Endothelial cell of umbilical vein (primary cell): ENCODE measurements around the gene RAB1B. TPM values are rescaled to one million over a fixed set of nuclear protein-coding genes. Genes with fewer than 3 reads are reported as not detected.

Source experiments
- BruUV-seq: library from RNA; stranded (reverse); fragments of 400-500 nt; replicated peaks from 2 replicates; lab custom pipeline; 2021; lab: Mats Ljungman, UMichigan
- CTCF ChIA-PET: fragments of 300-600, 350-600 bp; sonication (Branson Sonifier 250); formaldehyde crosslinking; loops from one replicate; lab custom pipeline; 2021; ENCODE audit warnings: antibody characterized with exemption, inconsistent platforms; lab: Charles Lee
- POLR2A ChIA-PET: fragments of 300-600, 350-600 bp; sonication (Branson Sonifier 250); formaldehyde crosslinking; loops from one replicate; lab custom pipeline; 2021; ENCODE audit warnings: antibody characterized with exemption, inconsistent platforms; lab: Charles Lee
- DNase-seq: peaks from one replicate; pipeline ENCODE4 v3.0.0-alpha.2; 2011; ENCODE audit warnings: low read depth, low spot score
- FAIRE-seq: peaks from 2 replicates; lab custom pipeline; 2011; peaks lifted over from hg19 to GRCh38; lab: Jason Lieb, UNC
- H2AFZ ChIP-seq: 2 replicates; pipeline ENCODE4 v1.6.0; 2012; ENCODE audit warnings: low read depth, low read length, control low read depth, inconsistent platforms
- H3K27ac ChIP-seq: 2 replicates; pipeline ENCODE4 v1.5.1; 2011; ENCODE audit warnings: low read depth, mild to moderate bottlenecking, control low read depth, low read length, moderate library complexity; ENCODE audit not compliant: insufficient read depth
- H3K27me3 ChIP-seq, 2 experiments: 2 replicates each; pipeline versions ENCODE4 v1.6.0 to v1.6.1; 2011; ENCODE audit warnings: low read length in 2 of 2, mixed read lengths in 1 of 2; ENCODE audit not compliant: control insufficient read depth in 2 of 2, insufficient read depth in 2 of 2
- H3K36me3 ChIP-seq, 2 experiments: 2 replicates in 1 of 2; 3 replicates in 1 of 2; pipeline ENCODE4 v1.5.1; 2011; ENCODE audit warnings: low read length in 2 of 2, mild to moderate bottlenecking in 1 of 2, moderate library complexity in 1 of 2; ENCODE audit not compliant: control insufficient read depth in 2 of 2, insufficient read depth in 2 of 2; ENCODE audit errors: extremely low read depth in 1 of 2
- H3K4me1 ChIP-seq: 3 replicates; pipeline ENCODE4 v1.5.1; 2011; ENCODE audit warnings: mild to moderate bottlenecking, low read length; ENCODE audit not compliant: control insufficient read depth, insufficient read depth; ENCODE audit errors: extremely low read depth
- H3K4me2 ChIP-seq: 2 replicates; pipeline ENCODE4 v1.6.1; 2011; ENCODE audit warnings: low read length, control low read depth, mixed read lengths; ENCODE audit not compliant: insufficient read depth
- H3K4me3 ChIP-seq, 3 experiments: fragments of 200-600 bp in 1 of 3; sonication (generic), shearing (Covaris generic) in 1 of 3; replicated peaks in 1 of 3; 2 replicates each; pipeline ENCODE4 v1.5.1; 2011 to 2016; ENCODE audit warnings: control low read depth in 3 of 3, low read length in 3 of 3, mild to moderate bottlenecking in 2 of 3, inconsistent platforms in 1 of 3, low read depth in 1 of 3, moderate library complexity in 1 of 3; ENCODE audit not compliant: insufficient read depth in 1 of 3
- H3K79me2 ChIP-seq: 2 replicates; pipeline ENCODE4 v1.6.0; 2012; ENCODE audit warnings: low read length, inconsistent platforms; ENCODE audit not compliant: control insufficient read depth, insufficient read depth
- H3K9ac ChIP-seq: replicated peaks from 2 replicates; pipeline ENCODE3; 2011; ENCODE audit warnings: low read length, control low read depth; ENCODE audit not compliant: insufficient read depth; ENCODE audit errors: extremely low read depth
- H3K9me1 ChIP-seq: replicated peaks from 3 replicates; pipeline ENCODE4 v1.6.0; 2011; ENCODE audit warnings: mild to moderate bottlenecking, low read length; ENCODE audit not compliant: control insufficient read depth, insufficient read depth; ENCODE audit errors: extremely low read depth
- H3K9me3 ChIP-seq: replicated peaks from 2 replicates; pipeline ENCODE4 v1.5.1; 2012; ENCODE audit warnings: low read length, inconsistent platforms; ENCODE audit not compliant: control insufficient read depth, insufficient read depth
- H4K20me1 ChIP-seq: replicated peaks from 2 replicates; pipeline ENCODE3; 2011; ENCODE audit warnings: mild to moderate bottlenecking, low read length; ENCODE audit not compliant: control insufficient read depth, insufficient read depth; ENCODE audit errors: extremely low read depth
- EZH2 ChIP-seq: IDR thresholded peaks from 2 replicates; pipeline ENCODE4 v1.6.1; 2012; ENCODE audit warnings: borderline replicate concordance, low read depth, mild to moderate bottlenecking, moderate library complexity, low read length, inconsistent platforms; ENCODE audit not compliant: severe bottlenecking
- FOS ChIP-seq: IDR thresholded peaks from 2 replicates; pipeline ENCODE4 v1.6.1; 2011; ENCODE audit warnings: mild to moderate bottlenecking, low read length, moderate library complexity, borderline replicate concordance; ENCODE audit not compliant: insufficient read depth
- JUN ChIP-seq: IDR thresholded peaks from 2 replicates; pipeline ENCODE4 v1.6.1; 2011; ENCODE audit warnings: borderline replicate concordance, low read depth; ENCODE audit not compliant: insufficient read length, insufficient read depth
- MYC ChIP-seq: IDR thresholded peaks from one replicate; pipeline ENCODE4 v1.6.1; 2011; ENCODE audit warnings: mild to moderate bottlenecking, low read depth, low read length
- dilution Hi-C: fragments of 300-500 bp; cut with MboI; formaldehyde crosslinking; loops from one replicate; pipeline ENCODE4 v1.15.0; 2019; ENCODE audit warnings: low sequenced_read_pairs; ENCODE audit not compliant: extremely low pct_ligation_motif_present
- intact Hi-C: fragments of 100-400 bp; cut with micrococcal nuclease; formaldehyde crosslinking; loops from one replicate; pipeline ENCODE4 v1.10.0; 2022
- polyA plus RNA-seq, 4 experiments: library from polyadenylated mRNA; depleted of rRNA in 3 of 4; stranded (reverse) in 3 of 4; unstranded in 1 of 4; fragments of >200 nt; gene quantifications; 2 replicates each; pipeline versions ENCODE4 v1.2.1 to v1.2.3, GENCODE V29; 2011 to 2012; ENCODE audit warnings: missing spikeins in 1 of 4
- total RNA-seq: library from RNA; stranded (reverse); gene quantifications from 2 replicates; pipeline ENCODE4 v1.2.3, GENCODE V29; 2021
- TF ChIP-seq, protein P1 (sequence below): IDR thresholded peaks from 2 replicates; pipeline ENCODE4 v1.6.1; 2011; ENCODE audit not compliant: insufficient read depth, insufficient read length
- TF ChIP-seq, protein P2 (sequence below), 2 donors: IDR thresholded peaks; 1 replicate in 1 of 2; 2 replicates in 1 of 2; pipeline ENCODE4 v1.5.1; 2011; ENCODE audit warnings: low read length in 2 of 2, mild to moderate bottlenecking in 2 of 2, moderate library complexity in 2 of 2, control low read depth in 1 of 2, inconsistent platforms in 1 of 2, low read depth in 1 of 2; ENCODE audit not compliant: insufficient read depth in 1 of 2; ENCODE audit errors: extremely low read depth in 1 of 2

The RAB1B gene
- total and polyA plus RNA-seq, 2 donors (not counting 3 experiments of a cell fraction or from before 2014, with no cell fraction given) = 171 to 383 TPM

DNA sequence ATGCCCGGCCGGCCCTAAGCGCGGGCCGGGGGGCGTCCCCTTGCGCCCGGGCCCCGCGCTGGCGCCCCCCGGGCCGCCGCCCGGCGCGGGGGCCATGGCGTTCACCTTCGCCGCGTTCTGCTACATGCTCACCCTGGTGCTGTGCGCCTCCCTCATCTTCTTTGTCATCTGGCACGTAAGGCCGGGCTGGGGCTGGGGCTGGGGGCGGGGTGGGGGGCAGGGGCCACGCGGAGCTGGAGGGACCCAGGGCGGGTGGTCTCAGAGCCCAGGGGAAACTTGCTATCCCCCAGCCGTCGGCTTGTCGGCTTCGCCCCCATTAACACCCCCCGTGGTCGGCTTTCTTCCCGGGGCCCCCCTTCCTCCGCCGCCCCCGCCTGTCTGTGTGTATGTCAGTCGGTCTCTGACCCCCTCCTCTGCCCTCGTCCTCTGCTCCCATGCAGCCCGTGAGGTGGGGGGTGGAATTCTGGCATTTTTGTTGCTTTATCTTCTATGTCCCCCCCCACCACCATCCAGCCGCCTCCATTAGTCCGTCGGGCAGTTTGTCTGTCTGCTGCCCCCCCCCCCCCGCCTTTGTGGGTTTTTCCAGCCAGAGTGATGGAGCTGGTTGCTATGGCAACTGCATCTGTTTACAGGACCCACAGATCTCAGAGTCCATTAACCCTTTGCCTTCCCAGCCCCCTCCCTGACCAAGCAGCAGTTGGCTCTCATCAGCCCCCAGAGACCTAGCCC is 10.1 kb downstream of the RAB1B start:
- H3K9me1 ChIP-seq = no peaks in the 10 kb centered on the region
- H3K9me3 ChIP-seq = no peaks in the 10 kb centered on the region
- H3K4me1 ChIP-seq = no peaks in the 10 kb centered on the region
- H3K4me3 ChIP-seq = no peak overlapping the region
- no TSS peak for BruUV-seq
- FAIRE-seq (no peak), DNase-seq (no peak)
- no peaks in the 10 kb centered on the region for H4K20me1 ChIP-seq
- peaks cover 0 to 4% of the 10 kb centered on the region in 2 experiments for H3K27me3 ChIP-seq
- POLR2A ChIA-PET = no interaction called here
- no peak overlapping the region for H2AFZ ChIP-seq
- CTCF ChIA-PET = interaction anchor here (1.1 kb wide), 1 partner anchor 8 kb away, joined by 3 read pairs; no protein-coding TSS in a partner anchor
- TF ChIP-seq EZH2 (peak; percentile 25), FOS (no peak), JUN (no peak), MYC (no peak)
- TF ChIP-seq, protein P1, sequence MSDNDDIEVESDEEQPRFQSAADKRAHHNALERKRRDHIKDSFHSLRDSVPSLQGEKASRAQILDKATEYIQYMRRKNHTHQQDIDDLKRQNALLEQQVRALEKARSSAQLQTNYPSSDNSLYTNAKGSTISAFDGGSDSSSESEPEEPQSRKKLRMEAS = no peak
- TF ChIP-seq, protein P2, sequence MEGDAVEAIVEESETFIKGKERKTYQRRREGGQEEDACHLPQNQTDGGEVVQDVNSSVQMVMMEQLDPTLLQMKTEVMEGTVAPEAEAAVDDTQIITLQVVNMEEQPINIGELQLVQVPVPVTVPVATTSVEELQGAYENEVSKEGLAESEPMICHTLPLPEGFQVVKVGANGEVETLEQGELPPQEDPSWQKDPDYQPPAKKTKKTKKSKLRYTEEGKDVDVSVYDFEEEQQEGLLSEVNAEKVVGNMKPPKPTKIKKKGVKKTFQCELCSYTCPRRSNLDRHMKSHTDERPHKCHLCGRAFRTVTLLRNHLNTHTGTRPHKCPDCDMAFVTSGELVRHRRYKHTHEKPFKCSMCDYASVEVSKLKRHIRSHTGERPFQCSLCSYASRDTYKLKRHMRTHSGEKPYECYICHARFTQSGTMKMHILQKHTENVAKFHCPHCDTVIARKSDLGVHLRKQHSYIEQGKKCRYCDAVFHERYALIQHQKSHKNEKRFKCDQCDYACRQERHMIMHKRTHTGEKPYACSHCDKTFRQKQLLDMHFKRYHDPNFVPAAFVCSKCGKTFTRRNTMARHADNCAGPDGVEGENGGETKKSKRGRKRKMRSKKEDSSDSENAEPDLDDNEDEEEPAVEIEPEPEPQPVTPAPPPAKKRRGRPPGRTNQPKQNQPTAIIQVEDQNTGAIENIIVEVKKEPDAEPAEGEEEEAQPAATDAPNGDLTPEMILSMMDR (IDR thresholded peaks at IDR 0.05; ENCODE audit: extremely low read depth in 1 of 2, insufficient read depth in 1 of 2, low read depth in 1 of 2, low read length in 2 of 2) = no peak
- no peaks in the 10 kb centered on the region for H3K79me2 ChIP-seq
- H3K36me3 ChIP-seq = peaks cover 4 to 22% of the 10 kb centered on the region in 2 experiments
- no peak overlapping the region for H3K4me2 ChIP-seq
- no peak overlapping the region for H3K27ac ChIP-seq
- dilution Hi-C loops (no loop called here), intact Hi-C loops (no loop called here)
- H3K9ac ChIP-seq = no peak overlapping the region
